NCI-H526 (cell line): ENCODE measurements around the gene ERN2.
A peak's percentile ranks its signal among the peaks of the same experiment; 100 is the strongest.
"Not testable (repeated sequence)": the region's sequence is repeated elsewhere in the genome, so short reads cannot be mapped to it uniquely, and the experiment has no call there.

ENCODE experiments used
- DNase-seq, 2 experiments: peaks; one replicate each; lab custom pipeline; 2025; lab: John Stamatoyannopoulos, UW

The ERN2 gene

GRCh38 chr16:23722613-23723240 is 9.7 kb upstream of the ERN2 start:
- not testable (repeated sequence) for DNase-seq

GRCh38 chr16:23716484-23716883 is 3.5 kb upstream of the ERN2 start:
- no peak for DNase-seq

DNA sequence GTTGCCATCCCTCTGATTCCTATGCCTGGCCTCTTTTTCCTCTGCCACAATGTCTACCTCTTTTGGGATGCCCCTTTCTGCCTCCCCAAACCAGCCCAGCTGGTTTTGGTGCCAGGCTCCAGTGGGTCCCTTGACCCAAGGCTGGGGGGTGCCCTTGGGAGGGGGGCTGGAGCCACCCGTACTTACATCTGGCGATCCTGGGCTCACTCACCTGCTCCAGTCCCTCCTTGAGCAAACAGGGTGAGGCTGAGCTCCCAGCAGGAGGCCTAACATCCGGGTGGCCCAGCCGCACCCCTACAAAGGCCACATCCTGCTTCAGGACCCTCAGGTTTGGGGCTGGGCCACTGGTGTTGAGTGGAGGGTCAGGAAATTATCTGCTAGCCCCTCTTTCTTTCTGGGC is 1.2 kb downstream of the ERN2 start:
- no peak for DNase-seq

- DNase-seq: no peak
Measured at GRCh38 chr16:23710504-23710903, 2.5 kb downstream of the ERN2 start.

DNA sequence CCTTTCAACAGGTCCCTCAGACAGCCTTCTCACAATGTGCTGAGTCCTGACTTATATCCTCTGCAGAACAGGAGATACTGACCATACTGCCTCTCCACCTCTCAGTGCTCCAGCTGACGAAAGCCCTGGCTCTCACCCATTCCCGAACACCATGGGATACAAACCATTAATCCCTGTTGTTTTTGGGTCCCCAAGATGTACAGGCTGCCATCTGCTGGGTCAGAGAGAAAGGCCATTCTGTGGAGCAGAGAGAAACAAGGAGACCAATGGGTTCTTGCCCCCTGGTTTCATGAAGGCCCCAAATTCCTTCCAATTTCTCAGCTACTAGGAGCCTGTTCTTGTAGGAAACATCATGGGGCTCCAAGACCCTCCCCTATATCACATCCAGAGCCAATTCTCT is 3.0 kb downstream of the ERN2 start:
- DNase-seq: no peak

GRCh38 chr16:23709536-23709935 is 3.5 kb downstream of the ERN2 start:
- no peak for DNase-seq

DNA sequence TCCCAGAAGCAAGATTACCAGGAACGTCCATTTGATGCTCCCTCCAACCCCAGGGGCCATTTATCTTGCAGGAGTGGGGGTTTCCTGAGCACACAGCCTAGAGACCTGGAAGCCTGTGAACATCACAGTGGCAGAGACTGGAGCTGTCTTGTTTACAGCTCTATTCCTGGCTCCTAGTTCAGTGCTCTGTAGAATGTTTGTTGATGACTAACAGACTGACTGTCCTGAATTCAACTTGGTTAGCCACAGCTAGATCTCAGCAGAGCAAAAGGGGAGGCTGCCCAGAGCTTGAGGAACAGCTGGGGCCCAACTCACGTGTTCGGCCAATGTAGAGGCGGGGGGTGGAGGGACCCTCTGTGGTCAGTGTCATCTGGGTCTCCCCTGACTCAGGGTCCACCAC is 6.6 kb downstream of the ERN2 start:
- no peak for DNase-seq

- DNase-seq: no peak
Measured at GRCh38 chr16:23705517-23705902, 7.5 kb downstream of the ERN2 start.

DNA sequence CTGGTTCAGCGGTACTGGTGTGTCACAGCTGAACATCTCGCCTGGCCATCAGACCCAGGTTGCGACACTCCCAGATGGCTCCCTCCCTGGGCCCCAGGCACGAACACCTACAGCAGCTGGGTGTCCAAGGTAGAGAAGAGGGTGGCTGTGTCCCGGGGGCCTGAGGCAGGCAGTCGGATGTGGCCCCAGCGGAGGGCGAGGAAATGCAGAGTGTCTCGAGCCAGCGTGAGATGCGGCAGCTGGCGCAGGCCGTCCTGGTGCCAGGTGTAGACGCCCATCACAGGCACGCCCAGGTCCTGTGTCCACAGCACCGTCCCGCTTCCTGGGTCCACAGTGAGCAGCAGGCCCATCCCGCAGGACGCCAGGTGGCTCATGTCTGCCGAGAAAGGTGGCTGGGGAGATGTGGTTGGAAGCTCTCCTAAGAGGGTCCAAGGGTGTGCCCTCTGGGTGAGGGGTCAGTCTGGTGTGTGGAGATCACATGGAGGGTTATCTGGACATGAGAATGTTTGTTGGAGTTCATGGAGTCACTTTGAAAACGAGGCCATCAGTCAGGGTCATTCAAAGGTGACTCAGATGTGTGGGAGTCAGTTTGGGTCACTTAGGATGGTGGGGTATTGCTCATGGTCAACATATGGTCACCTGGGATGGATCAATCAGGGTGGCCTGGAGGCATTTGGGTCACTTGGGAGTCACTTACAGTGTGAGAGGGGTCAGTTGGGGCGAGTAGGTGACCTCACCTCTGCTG is 8.1 kb downstream of the ERN2 start:
- no peak for DNase-seq

- DNase-seq: no peak
Measured at GRCh38 chr16:23702951-23703350, 10.1 kb downstream of the ERN2 start.

GRCh38 chr16:23701045-23701444 is 12.0 kb downstream of the ERN2 start:
- DNase-seq: no peak

GRCh38 chr16:23700509-23700908 is 12.5 kb downstream of the ERN2 start:
- DNase-seq: peak; percentile 30 to 69

GRCh38 chr16:23700093-23700492 is 12.9 kb downstream of the ERN2 start:
- no peak for DNase-seq

- no peak for DNase-seq
Measured at GRCh38 chr16:23699100-23699499, 13.9 kb downstream of the ERN2 start.

GRCh38 chr16:23695756-23696155 is 17.3 kb downstream of the ERN2 start:
- DNase-seq: no peak

GRCh38 chr16:23694644-23695373 is 18.2 kb downstream of the ERN2 start:
- DNase-seq: peak; percentile 30 to 64

- no peak for DNase-seq
Measured at GRCh38 chr16:23694265-23694643, 18.8 kb downstream of the ERN2 start.

DNA sequence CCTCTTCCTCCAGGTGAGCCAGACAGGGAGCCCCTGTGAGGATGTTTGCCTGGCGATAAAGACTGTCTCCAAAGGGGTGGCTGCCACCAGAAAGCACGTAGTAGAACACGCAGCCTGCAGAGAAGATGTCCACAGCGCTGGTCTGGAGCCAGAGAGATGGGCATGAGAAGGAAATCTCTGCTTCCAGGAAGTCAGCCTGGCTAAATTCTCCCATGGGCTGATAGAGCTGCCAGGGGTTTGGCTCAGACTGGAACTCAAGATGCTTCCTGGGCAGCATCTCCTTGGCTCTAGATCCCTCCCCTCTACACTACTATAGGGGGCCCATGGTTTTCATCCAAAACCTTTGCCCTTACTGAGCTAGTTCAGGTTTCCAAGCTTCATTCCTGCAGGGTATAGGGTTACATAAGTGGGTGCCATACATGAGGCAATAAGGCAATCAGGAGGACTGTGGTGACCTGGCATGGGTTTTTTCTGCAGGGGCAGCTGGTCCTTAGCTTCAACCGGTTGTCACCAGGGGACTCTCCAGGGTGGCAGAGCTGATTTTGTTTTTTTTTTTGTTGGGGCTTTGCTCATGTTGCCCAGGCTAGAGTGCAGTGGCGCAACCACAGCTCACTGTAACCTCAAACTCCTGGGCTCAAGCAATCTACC is 20.7 kb downstream of the ERN2 start:
- DNase-seq: no peak

DNA sequence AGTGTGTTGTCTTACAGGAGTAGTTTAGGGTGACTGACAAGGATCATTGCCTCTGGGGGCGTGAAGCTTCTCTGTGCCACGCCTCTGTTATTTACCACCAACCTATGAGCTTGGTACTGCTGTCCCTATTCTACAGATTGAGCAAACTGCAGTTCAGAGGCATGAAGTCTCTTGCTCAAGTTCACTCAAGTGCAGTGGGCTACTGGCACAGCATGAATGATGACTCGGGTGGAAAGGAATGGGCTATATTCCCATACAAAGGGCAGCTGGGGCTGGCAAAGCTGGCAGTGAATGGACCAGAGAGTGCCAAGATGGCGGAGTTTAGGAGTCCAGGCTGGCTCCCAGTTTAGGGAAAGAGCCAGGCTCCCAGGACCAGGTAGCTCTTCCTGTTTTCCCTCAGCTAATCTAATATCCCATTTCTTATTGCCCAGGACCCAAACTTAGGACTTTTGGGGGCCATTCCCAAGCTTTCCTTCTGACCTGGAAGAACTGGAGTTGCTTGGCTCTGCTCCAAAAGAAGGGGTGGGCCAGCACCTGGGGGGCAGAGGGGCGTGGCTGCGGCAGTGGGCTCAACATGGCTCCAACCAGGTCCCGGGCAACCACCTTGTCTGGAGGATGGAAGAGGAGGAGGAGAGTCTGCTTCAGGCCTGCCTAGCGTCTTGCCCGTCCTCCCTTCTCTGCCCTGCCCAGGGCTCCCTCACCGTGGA is 21.4 kb downstream of the ERN2 start:
- DNase-seq: no peak

DNA sequence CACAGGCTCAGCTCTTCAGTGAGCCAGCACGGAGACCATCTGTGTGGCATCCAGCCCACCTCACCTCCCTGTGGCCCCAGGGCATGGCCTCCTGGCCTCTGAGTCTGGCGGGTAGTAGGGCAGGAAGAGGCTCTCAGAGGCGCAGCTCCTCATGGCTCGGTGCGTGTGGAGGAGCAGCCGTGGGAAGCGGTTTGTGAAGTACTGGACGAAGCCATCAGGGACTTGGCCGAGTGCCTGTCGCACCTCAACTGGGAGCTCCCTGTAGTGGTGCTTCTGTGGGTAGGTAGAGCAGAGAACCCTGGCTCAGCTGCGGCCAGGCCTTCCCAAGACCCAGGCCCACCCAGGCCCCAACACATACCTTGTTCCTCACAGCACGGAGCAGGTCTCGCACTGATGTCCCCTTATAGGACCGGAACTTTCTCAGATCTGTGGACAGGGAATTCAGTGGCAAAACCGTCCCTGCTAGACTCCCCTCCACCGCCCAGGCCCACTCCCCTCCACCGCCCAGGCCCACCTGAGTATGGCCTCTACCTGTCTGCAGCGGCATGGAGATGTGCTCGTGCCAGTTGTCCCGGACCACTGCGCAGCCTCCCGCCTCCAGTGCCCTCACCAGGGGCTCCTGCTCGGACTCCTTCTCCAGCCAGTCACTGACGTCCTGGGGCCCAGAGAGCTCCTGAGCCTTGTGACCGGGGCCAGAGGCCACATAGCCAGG is 22.1 kb downstream of the ERN2 start:
- DNase-seq: no peak

- DNase-seq: no peak
Measured at GRCh38 chr16:23689442-23690187, 23.4 kb downstream of the ERN2 start.
